Esophagus squamous epithelium (tissue), 5 donors: Measurements from ENCODE around the gene ZNF45. TPM values are rescaled to one million over a fixed set of nuclear protein-coding genes. Genes with fewer than 3 reads are reported as not detected.
"Not testable (repeated sequence)": the region's sequence is repeated elsewhere in the genome, so short reads cannot be mapped to it uniquely, and the experiment has no call there.

Experiments used
- DNase-seq: peaks from one replicate; lab custom pipeline; 2025; lab: John Stamatoyannopoulos, UW
- H3K27ac ChIP-seq, 4 donors: fragments of 200-600 bp; sonication (generic); one replicate each; pipeline ENCODE4 v1.5.1; 2016 to 2019; ENCODE audit warnings: mild to moderate bottlenecking in 1 of 4
- H3K27me3 ChIP-seq, 4 donors: fragments of 200-600 bp; sonication (generic); 1 replicate in 3 of 4; 2 replicates in 1 of 4; pipeline versions ENCODE4 v1.5.1 to v1.6.0; 2017 to 2021; ENCODE audit warnings: antibody characterized with exemption in 1 of 4
- H3K36me3 ChIP-seq, 3 donors: fragments of 200-600 bp; sonication (generic); one replicate each; pipeline ENCODE4 v1.5.1; 2016 to 2019
- H3K4me1 ChIP-seq, 3 donors: fragments of 200-600 bp; sonication (generic); one replicate each; pipeline ENCODE4 v1.5.1; 2017 to 2019
- H3K4me3 ChIP-seq, 4 donors: fragments of 200-600 bp; sonication (generic); 1 replicate in 3 of 4; 2 replicates in 1 of 4; pipeline ENCODE4 v1.5.1; 2016 to 2019; ENCODE audit warnings: mild to moderate bottlenecking in 2 of 4, moderate library complexity in 1 of 4
- H3K9me3 ChIP-seq, 3 donors: fragments of 200-600 bp; sonication (generic); one replicate each; pipeline ENCODE4 v1.5.1; 2016 to 2019
- CTCF ChIP-seq, 6 experiments: fragments of 450-650 bp in 4 of 6; fragments of 200-600 bp in 2 of 6; sonication (generic) in 2 of 6; IDR thresholded peaks; one replicate each; pipeline ENCODE4 v1.5.1; 2016 to 2019; ENCODE audit warnings: antibody characterized with exemption in 6 of 6, mild to moderate bottlenecking in 4 of 6, moderate library complexity in 4 of 6
- POLR2A ChIP-seq, 4 donors: fragments of 450-650 bp; IDR thresholded peaks; one replicate each; pipeline ENCODE4 v1.6.1; 2017; ENCODE audit warnings: antibody characterized with exemption in 4 of 4, mild to moderate bottlenecking in 4 of 4, moderate library complexity in 3 of 4
- WGBS, 2 donors: methylation state at CpG; one replicate each; pipeline ENCODE4 v1.1.5; 2018; 5-methylcytosine and 5-hydroxymethylcytosine counted together
- intact Hi-C: fragments of 100-400 bp; cut with DNase I; formaldehyde crosslinking; loops from one replicate; pipeline ENCODE4 v1.15.0; 2022
- small RNA-seq, 4 donors: library from RNA; depleted of rRNA; stranded (forward); fragments of <200 nt; gene quantifications; one replicate each; pipeline ENCODE3, GENCODE V24; 2016
- total RNA-seq, 4 donors: library from RNA; depleted of rRNA; stranded (reverse); fragments of >200 nt; gene quantifications; one replicate each; pipeline ENCODE4 v1.1.0, GENCODE V29; 2016
- donor health status: DM: yes; HTN: yes; CAD: no.

ZNF45 gene
- total RNA-seq, 4 donors from 2014 or later = 5.0 to 8.4 (median 6.4) TPM

- intact Hi-C loops = no loop called here
- no peaks in the 10 kb centered on the region for H3K4me1 ChIP-seq
- WGBS, 2 donors = 78 to 81% methylated on average over 5 of the region's 5 CpGs
- H3K27me3 ChIP-seq = no peaks in the 10 kb centered on the region
- TF ChIP-seq CTCF (IDR thresholded peaks at IDR 0.05) = no peak
- TF ChIP-seq POLR2A (IDR thresholded peaks at IDR 0.05) = no peak
- H3K36me3 ChIP-seq = peaks cover 0 to 23% (median 0%) of the 10 kb centered on the region in 3 donors
- peaks cover 0 to 91% (median 78%) of the 10 kb centered on the region in 3 donors for H3K9me3 ChIP-seq
- no peak for DNase-seq
- H3K4me3 ChIP-seq = no peak overlapping the region
- no peak overlapping the region for H3K27ac ChIP-seq
Measured at GRCh38 chr19:43880483-43880882, 54.6 kb downstream of the ZNF45 start.

- WGBS, 2 donors = 78 to 85% methylated on average over 5 of the region's 5 CpGs
Measured at GRCh38 chr19:43872547-43873336, 62.3 kb downstream of the ZNF45 start.

GRCh38 chr19:43866923-43867322 lies 68.2 kb downstream of the ZNF45 start:
- WGBS, 2 donors = 89 to 96% methylated on average over 14 to 24 of the region's 28 CpGs
- not testable (repeated sequence) for DNase-seq

More at GRCh38 chr19:43872547-43873336, 62.3 kb downstream of the ZNF45 start:
- no peak for DNase-seq
- Histone ChIP-seq H3K27me3 (no peaks in the 10 kb centered on the region), H3K9me3 (peaks cover 6 to 96% (median 78%) of the 10 kb centered on the region in 3 donors), H3K36me3 (peaks cover 0 to 19% (median 0%) of the 10 kb centered on the region in 3 donors), H3K4me1 (no peaks in the 10 kb centered on the region), H3K27ac (no peak overlapping the region), H3K4me3 (no peak overlapping the region)
- no peak for TF ChIP-seq POLR2A (IDR thresholded peaks at IDR 0.05)
- no peak for TF ChIP-seq CTCF (IDR thresholded peaks at IDR 0.05)
- intact Hi-C loops = no loop called here

More at GRCh38 chr19:43866923-43867322, 68.2 kb downstream of the ZNF45 start:
- H3K4me1 ChIP-seq, H3K4me3 ChIP-seq, H3K27me3 ChIP-seq, H3K36me3 ChIP-seq, intact Hi-C loops, H3K27ac ChIP-seq: not testable (repeated sequence)
- H3K9me3 ChIP-seq = peaks cover 0 to 81% (median 64%) of the 10 kb centered on the region in 3 donors

Small RNAs within 50 kb of the gene (small RNA-seq; reads per million reads assigned to genes)
- gene AC006213.5 = 0 reads per million in 4 donors

Other genes starting within 250 kb of the ZNF45 start
- gene IRGC, start 219.2 kb downstream of the ZNF45 start, total RNA-seq = not detected
- gene SMG9, start 180.3 kb downstream of the ZNF45 start, total RNA-seq = 10 to 100 TPM; 16.0 to 22.7 (median 21.1) TPM
- gene KCNN4, start 154.3 kb downstream of the ZNF45 start, total RNA-seq = 10 to 100 TPM in 1 of 4 donors, 1 to 10 TPM in 3; 3.2 to 16.9 (median 5.3) TPM
- gene LYPD5, start 132.8 kb downstream of the ZNF45 start, total RNA-seq = 10 to 100 TPM in 3 of 4 donors, 1 to 10 TPM in 1; 9.9 to 32.0 (median 22.4) TPM
- gene ZNF283, start 108.0 kb downstream of the ZNF45 start, total RNA-seq = 10 to 100 TPM in 1 of 4 donors, 1 to 10 TPM in 3; 1.5 to 19.1 (median 6.5) TPM
- gene ZNF404, start 51.3 kb downstream of the ZNF45 start, total RNA-seq = 1 to 10 TPM; 1.3 to 1.7 (median 1.5) TPM
- gene ZNF221, start 15.9 kb upstream of the ZNF45 start, total RNA-seq = 10 to 100 TPM in 1 of 4 donors, 1 to 10 TPM in 3; 1.4 to 12.9 (median 2.2) TPM
- gene ZNF155, start 48.9 kb upstream of the ZNF45 start, total RNA-seq = 1 to 10 TPM; 2.0 to 7.1 (median 3.8) TPM
- 1 to 10 TPM; 1.1 to 6.3 (median 1.8) TPM for gene ZNF230, start 67.7 kb upstream of the ZNF45 start, total RNA-seq
- gene ZNF222, start 90.1 kb upstream of the ZNF45 start, total RNA-seq = 1 to 10 TPM; 1.1 to 6.7 (median 3.1) TPM
- 1 to 10 TPM; 2.7 to 4.9 (median 3.5) TPM for gene ZNF223, start 116.8 kb upstream of the ZNF45 start, total RNA-seq
- gene ZNF284, start 136.9 kb upstream of the ZNF45 start, total RNA-seq = 1 to 10 TPM in 2 of 4 donors, under 1 TPM in 2; 0.44 to 1.9 (median 0.80) TPM
- gene ZNF224, start 159.1 kb upstream of the ZNF45 start, total RNA-seq = 10 to 100 TPM in 1 of 4 donors, 1 to 10 TPM in 3; 5.7 to 23.8 (median 8.2) TPM
- 1 to 10 TPM; 1.2 to 3.1 (median 2.4) TPM for gene ZNF225, start 178.1 kb upstream of the ZNF45 start, total RNA-seq
- 1 to 10 TPM in 3 of 4 donors, under 1 TPM in 1; 0.88 to 8.4 (median 3.4) TPM for gene ZNF234, start 206.3 kb upstream of the ZNF45 start, total RNA-seq
- 10 to 100 TPM in 3 of 4 donors, 1 to 10 TPM in 1; 9.9 to 23.8 (median 12.9) TPM for gene ZNF226, start 229.8 kb upstream of the ZNF45 start, total RNA-seq